H1 (cell line): Measurements from ENCODE around the gene NCBP2. TPM values are rescaled to one million over a fixed set of nuclear protein-coding genes. Genes with fewer than 3 reads are reported as not detected.

Experiments used
- BACH1 ChIP-seq: IDR thresholded peaks from 2 replicates; pipeline ENCODE4 v1.6.1; 2012; ENCODE audit warnings: low read length, improper control_type of control experiment
- FOSL1 ChIP-seq: IDR thresholded peaks from 2 replicates; pipeline ENCODE4 v1.6.1; 2011; ENCODE audit warnings: mild to moderate bottlenecking, low read depth, low read length, moderate library complexity; ENCODE audit not compliant: insufficient read depth
- TAF7 ChIP-seq: optimal IDR thresholded peaks from 2 replicates; pipeline ENCODE3; 2011; ENCODE audit warnings: low read depth, mild to moderate bottlenecking, inconsistent platforms, low read length, moderate library complexity, borderline replicate concordance
- polyA plus RNA-seq, 7 experiments: library from polyadenylated mRNA; depleted of rRNA in 3 of 7; stranded (reverse) in 5 of 7; unstranded in 2 of 7; fragments of >200 nt in 5 of 7; fragments of 200-250 nt in 2 of 7; gene quantifications; 1 replicate in 5 of 7; 2 replicates in 1 of 7; 4 replicates in 1 of 7; pipeline versions ENCODE4 v1.2.1 to v1.2.3, GENCODE V29; 2011 to 2013; ENCODE audit warnings: missing spikeins in 2 of 7, mixed read lengths in 2 of 7
- total RNA-seq: library from RNA; stranded (reverse); fragmentation: NEBNext Ultra II Directional; extraction: Animal tissue kit (Norgen Biotek cat#: 25700); gene quantifications from 2 replicates; pipeline ENCODE4 v1.2.1, GENCODE V29; 2021
- TF ChIP-seq, protein P1 (sequence below): IDR thresholded peaks from 2 replicates; pipeline ENCODE4 v1.6.1; 2012; ENCODE audit warnings: low read length, inconsistent platforms

The NCBP2 gene
- total and polyA plus RNA-seq, 2 of the 8 experiments (the other 6 are each of a cell fraction or from before 2014, with no cell fraction given): 34.1 to 100 TPM

DNA sequence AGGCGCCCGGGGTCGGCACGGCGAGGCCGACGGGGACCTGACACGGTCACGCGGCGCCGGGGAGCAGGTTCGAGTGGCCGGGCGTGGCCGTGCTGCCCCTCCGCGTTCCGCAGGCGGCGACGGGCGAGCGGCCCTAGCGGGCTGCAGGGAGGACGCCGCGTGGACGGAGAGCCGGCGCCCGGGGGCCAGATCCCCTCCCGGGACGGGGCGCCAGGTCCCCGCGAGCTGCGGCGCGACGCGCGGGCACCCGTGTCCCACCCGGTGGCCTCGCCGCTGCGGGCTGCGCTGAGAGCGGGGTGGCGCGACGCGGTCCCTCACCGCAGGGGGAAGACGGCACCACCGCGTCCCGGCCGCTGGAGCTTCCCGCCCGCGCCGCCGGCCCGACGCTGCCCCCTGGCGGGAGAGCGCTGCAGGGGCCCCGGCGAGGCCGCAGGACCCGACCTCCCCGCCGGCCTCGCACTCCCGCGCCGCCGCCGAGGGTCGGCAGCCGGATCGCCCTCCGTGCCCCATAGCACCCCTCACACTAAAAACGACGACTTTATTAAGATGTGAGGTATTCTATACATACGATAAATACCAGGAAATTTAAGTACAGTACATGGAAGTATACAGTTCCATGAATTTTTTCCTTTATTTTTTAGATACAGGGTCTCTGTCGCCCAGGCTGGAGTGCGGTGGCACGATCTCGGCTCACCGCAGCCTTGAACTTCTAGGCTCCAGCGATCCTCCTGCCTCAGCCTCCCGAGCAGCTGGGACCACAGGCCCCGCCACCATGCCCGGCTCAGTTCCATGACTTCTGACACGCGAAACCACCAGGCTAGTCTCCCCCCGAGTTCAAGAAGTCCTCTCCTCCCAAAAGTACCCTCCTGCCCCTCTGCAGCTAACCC is 27.6 kb upstream of the NCBP2 start (continued):
- TF ChIP-seq, protein P1, sequence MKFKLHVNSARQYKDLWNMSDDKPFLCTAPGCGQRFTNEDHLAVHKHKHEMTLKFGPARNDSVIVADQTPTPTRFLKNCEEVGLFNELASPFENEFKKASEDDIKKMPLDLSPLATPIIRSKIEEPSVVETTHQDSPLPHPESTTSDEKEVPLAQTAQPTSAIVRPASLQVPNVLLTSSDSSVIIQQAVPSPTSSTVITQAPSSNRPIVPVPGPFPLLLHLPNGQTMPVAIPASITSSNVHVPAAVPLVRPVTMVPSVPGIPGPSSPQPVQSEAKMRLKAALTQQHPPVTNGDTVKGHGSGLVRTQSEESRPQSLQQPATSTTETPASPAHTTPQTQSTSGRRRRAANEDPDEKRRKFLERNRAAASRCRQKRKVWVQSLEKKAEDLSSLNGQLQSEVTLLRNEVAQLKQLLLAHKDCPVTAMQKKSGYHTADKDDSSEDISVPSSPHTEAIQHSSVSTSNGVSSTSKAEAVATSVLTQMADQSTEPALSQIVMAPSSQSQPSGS: no peak
- TF ChIP-seq TAF7: no peak
- 0 out of 2 replicates have a peak, but pooled peaks have one; percentile 45 for TF ChIP-seq BACH1
- no peak for TF ChIP-seq FOSL1
- TF ChIP-seq, all 59 proteins: peak for 9
